Astrocyte of the hippocampus (primary cell): Measurements from ENCODE around the gene PRMT7.

Source experiments
- DNase-seq: peaks from one replicate; pipeline ENCODE4 v3.0.0; 2011; ENCODE audit warnings: low read depth, low spot score

The PRMT7 gene

DNA sequence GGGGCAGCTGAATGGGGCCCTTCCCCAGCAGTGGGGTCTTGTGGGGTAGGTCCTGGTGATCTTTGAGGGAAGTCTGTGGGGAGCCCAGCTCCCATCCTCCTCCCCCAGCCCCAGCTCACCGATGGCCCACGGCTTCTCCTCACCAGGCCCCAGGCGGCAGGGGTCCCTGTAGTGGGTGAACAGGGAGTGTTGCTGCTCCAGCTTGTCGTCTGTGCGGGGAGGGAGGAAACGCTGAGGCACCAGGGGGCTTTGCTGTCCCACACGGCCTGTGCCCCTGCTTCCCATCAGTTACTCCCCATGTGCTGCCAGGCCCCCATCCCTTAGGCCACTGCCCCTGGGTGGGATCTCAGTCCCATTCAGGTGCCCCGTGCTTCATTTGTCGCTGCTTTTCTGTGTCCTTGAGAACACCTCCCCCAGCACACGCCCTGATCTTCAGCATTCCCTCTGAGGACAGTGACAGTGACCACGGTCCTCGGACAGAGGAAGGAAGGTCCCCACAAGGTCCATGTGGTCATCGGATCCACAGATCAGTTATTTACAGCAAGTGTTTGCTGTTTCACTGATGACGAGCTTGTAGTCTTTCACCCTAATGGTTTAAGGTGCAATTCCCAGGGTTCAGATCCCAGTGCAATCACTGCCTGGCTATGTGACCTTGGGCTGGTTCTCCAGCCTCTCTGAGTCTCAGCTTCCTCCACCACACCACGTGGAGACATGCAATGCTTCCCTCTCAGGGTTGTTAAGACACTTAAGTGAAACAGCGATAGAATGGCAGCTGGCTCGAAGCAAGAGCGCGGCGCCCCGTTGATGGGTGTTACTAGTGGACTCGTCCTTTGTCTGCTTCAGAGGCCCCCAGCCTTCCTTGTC is 53.1 kb downstream of the PRMT7 start:
- no peak for DNase-seq

DNA sequence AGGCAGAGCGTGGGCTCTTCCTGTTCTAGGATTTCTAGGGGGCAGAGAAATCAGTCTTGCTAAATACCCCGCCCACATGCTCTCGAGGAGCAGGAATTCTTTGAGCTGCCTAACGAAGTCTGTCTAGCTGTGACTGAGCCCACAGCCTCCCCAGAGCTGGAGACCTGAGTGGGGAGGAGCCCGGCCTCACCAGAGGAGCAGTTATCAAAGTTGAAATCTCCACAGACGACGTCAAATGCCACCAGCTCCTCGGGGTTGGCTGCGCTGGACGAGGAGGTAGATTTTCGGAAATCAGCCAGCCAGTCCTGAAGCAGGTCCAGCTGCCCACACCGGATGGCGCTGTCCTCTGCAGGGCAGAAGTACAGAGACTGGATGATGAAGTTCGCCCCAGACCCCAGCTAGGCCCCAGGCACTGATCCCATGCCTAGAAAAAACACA is 53.8 kb downstream of the PRMT7 start:
- DNase-seq = no peak

DNA sequence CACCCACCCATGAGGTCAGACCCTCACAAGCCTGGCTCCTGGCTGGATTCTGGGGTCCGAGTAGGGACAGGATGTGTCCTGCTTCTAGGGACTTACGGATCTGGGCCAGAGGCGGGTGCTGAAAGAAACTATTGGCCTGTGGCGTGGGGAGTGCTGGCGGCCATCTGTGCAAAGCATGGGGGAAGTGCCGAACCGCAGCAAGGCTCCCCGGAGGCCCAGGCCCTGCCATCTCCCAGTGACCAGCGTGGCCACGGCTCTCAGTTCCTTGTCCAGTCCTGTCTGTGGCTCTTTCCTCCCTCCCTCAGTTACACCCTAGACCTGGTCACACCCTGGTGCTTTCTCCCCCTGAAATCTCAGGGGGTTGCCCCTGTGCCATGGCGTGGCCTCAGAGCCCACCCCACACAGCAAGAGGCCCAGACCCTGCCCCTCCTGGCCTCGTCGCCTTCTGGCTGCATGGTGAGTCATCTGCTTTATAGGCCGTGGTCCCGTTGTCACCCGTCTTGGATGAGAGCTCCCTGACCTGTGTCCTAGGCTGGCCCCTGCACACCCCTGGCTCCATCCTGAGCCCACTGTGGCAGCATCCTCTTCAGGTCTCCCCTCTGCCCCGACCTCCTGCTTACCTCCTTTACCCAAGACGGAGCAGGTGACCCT is 54.5 kb downstream of the PRMT7 start:
- no peak for DNase-seq

DNA sequence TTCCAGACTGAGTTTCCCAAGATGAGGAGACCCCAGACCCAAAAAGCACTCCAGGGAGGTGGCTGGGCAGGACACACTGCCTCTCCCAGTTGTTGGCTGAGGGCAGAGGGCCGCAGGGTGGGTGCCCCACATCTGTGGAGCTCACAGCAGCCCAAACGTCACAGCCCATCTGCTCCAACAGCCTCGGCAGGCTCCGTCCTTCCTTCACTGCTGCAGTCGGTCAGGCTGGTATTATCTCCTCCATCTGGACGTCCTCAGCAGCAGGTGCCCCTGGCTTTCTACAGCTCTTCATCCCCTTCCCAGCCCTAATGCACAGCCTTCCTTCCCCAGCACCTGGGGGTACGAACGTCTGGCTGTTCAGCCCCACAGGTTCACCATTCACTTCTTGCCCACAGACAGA is 55.2 kb downstream of the PRMT7 start:
- DNase-seq = no peak

DNA sequence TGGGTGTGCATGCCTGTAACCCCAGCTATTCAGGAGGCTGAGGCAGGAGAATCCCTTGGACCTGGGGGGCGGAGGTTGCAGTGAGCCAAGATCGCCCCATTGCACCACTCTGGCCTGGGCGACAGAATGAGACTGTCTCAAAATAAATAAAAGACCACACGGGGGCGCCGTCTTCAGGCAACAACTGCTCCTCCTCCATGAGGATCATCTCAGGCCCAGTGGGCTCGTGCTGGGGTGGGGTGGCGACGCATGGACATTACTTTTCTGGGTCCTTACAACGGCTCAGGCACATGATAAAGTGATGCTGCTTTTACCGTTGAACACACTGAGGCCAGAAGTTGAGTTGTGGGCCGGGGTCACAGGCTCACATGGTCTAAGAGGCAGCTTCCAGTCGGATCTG is 56.2 kb downstream of the PRMT7 start:
- peak; percentile 50 for DNase-seq

DNA sequence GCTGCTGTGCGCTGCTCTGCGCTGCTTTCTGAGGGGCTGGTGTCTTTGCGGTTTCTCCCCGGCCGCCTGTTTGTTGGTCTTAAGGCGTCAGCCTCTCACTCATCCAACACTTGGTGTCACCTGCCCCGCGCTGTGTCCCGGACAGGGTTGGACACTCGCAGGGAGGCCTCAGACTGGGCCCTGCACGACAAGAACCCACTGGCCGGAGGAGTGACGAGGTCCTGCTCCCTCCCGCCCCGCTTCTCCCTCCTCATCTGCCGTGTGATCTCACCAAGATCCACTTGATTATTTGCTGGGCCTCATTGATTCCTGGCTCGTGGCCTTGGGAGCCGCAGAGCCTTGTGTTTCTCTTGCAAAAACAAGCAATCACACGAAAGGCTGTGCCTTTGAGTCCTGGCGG is 56.6 kb downstream of the PRMT7 start:
- no peak for DNase-seq

DNA sequence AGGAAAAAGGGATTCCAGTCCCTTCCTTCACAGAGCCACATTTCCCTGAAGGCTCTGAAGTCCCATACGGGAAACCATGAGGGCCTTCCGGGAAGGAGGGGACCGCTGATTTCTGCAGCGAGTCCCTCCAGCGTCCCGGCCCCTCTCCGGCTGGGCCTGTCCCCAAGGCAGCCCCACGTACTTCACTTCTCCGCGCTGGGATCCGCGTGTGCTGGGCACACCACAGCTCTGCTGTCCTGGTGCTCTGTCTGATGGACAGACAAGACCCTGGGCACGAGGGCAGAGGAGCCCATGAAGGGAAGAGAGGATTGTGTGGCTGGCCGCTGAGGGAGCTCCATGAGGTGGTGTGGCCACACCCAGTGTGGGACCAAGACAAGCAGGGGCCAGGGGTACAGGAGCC is 57.1 kb downstream of the PRMT7 start:
- DNase-seq = no peak

DNA sequence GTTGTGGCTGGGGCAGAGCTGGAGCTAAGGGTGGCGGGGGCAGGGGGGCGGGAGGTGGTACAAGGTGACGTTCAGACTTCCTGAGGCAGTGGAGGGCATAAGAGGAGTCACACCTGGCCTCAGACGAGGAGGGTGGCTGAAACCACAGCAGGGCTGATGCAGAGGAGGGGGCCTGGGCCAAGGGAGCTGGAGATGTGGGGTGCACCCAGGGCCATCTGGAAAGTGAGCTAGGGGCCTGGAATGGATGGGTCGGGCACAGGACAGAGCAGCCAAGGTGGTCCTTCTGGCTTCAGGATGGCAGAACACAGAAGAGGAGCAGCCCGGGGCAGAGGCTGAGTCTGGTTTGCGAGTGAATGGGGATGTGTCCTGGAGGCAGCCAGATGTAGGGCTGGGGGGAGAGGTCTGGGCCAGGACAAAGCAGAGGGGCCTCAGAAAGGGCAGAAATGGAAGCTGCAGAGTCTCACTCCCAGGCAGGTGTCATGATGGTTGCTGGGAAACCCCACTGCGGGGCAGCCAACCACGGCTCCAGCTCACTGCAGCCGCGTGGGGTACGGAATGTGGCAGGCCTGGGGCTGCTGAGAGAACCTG is 57.6 kb downstream of the PRMT7 start:
- DNase-seq = no peak

DNA sequence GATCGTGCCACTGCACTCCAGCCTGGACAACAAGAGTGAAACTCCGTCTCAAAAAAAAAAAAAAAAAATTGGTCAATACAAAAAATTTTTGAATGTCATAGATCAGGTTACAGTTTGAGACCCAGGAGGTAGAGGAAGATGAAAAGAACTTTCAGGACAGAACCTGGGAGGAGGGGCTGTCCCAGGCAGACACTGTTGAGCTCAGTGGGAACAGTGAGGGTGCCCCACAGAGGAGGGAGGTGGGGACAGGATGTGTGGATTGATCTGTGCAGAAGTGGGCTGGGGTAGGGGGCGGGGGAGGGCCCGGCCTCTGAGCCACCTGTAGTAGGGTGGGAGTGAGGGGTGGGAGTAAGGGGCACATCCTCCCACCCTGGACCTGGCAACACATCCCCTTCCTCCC is 58.3 kb downstream of the PRMT7 start:
- DNase-seq = no peak

DNA sequence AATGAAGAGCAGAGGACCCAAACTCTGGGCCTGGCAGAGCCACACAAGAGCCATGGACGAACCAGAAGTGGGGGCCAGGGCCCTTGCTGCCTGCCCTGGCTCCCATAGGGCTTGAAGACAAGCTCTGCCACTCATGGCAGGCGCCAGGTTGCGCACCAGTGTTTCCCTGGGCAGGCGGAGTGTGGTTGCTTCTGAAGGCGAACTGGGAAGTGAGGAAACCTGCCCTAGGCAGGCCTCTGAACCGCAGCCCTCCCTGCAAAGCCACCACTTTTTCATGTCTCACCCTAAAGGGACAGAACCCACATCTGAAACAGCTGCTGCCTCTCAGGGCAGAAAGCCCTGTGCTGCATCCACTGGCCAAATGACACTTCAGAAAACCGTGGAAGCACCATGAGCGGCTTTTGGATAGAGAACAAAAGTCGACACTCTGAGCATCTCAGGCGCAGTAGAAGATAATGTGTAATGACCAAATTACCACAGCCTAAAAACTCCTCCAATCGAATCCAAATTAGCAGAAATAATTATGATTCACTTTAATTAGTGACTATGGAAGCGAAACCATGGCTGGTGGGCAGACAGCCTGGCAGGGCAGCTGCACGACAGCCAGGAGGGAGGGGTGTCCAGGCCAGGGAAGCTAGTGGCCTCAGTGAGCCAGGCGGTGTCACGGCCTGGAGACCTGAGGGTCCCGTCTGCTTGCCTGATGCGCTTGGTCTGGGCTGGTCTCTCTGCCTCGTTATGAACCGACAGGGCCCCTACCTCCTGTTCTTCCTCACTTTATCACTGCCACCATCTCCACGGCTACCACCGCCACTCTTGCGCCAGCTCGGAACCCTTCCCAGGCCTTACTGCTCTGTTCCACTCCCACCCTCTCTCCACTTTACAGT is 59.1 kb downstream of the PRMT7 start:
- DNase-seq = no peak

DNA sequence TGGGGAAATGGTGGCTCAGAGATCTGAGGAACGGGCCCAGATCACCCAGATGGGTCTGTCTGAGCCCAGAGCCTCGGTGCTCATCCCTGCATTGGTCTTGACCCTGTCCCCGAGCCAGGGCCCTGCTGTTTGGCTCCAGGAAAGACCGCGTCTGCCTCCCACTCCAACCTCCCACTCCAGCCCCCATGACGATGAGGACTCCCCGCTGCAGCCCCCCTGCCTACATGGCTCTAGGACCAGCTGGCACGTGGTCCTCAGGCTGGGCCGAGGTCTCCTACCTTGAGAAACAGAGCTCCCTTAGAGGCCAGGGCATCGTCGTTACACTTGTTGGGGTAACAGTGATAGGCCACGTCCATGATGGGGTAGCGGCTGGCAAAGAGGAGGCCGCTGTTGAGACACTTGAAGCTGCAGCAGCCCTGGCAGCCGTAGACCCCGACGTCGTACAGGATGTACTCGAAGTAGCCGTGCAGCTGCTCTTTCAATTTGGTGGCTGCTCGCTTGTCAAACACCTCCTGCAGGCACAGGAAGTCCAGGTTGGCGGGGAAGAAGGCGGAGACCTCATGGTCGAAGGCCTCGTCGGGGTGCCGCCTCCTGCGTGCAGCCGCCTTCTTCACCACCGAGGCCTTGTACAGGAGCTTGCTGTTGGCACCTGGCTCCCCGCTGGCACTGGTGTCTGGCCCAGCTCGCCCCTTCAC is 59.9 kb downstream of the PRMT7 start:
- DNase-seq = no peak

DNA sequence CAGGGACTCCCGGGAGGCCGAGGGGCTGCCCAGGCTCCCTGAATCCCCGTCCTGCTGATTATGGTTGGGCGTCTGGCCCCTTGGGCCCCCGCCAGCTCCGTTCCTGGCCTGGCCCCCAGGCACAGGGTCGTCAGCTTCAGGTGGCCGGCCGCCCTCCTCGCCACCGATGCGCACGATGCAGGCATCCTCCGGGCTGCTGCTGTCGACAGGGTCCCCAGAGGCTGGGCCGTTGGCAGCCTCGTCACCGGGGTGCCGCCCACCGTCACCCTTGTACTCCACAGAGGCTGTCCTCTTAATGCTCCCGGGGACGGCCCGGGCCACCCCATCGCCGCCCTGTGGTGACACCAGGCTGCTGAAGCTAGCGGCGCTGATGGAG is 60.4 kb downstream of the PRMT7 start:
- no peak for DNase-seq

DNA sequence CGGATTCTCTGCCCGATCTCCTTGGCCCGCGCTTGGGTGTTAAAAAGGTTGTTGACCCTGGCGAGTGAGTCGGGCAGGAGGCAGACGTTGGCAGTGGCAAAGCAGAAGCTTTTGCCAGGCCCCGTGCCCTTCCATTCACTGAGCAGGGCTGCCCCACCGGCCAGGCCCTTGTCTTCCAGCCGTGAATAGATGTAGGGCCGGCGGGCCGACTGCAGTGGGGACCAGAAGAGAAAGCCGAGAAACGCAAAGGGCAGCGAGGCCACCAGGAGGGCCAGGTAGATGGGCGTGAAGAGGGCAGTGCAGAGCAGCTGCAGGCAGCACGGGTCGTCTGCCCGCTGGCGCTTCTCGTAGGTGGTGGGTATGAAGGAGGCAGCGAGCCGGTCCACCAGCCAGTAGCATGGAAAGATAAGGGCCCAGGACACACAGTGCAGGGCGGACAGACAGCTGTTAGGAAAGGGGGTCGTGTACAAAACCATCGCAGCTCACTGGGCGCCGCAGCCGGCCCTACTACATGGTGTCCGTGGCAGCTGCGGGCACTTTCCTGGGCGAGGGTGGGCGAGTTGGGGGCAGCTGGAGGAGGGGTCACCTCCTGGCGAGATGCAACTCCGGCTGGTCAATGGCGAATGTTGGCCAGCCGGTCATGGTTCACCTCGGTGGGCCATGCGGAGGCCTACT is 61.0 kb downstream of the PRMT7 start:
- no peak for DNase-seq

DNA sequence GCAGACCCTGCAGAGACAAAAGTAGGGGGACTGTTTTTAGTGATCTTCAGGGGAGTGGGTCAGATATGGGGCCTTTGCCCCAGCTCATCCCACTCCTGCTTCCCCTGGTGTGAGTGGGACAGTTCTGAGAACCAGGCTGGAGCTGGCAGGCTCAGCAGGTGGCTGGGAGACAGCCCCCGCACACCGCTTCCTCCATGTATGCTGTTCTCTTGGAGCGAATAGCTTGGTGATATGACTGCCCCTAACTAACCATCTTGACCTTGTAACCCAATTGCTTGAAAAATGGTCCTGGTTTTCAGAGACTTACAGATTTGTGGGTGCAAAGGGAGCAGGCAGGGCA is 61.5 kb downstream of the PRMT7 start:
- DNase-seq = no peak

DNA sequence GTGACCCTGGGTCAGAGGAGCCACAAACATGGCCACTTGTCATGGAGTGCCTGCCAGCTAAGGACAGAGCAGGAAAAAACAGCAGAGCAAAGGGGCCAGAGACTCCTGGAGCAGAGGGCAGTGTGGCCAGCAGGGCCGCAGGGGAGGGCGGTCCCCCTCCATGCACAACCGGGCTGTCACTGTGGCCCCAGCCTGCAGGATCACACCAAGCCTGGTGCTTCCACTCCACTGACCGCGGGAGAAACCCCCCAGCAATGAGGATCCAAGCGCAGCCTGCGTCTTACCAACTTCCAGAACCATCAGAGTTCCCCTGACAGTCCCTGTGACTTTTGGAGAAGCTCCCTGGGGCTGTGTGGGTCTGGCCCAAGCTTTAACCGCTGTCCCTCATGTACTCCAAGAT is 62.0 kb downstream of the PRMT7 start:
- no peak for DNase-seq

DNA sequence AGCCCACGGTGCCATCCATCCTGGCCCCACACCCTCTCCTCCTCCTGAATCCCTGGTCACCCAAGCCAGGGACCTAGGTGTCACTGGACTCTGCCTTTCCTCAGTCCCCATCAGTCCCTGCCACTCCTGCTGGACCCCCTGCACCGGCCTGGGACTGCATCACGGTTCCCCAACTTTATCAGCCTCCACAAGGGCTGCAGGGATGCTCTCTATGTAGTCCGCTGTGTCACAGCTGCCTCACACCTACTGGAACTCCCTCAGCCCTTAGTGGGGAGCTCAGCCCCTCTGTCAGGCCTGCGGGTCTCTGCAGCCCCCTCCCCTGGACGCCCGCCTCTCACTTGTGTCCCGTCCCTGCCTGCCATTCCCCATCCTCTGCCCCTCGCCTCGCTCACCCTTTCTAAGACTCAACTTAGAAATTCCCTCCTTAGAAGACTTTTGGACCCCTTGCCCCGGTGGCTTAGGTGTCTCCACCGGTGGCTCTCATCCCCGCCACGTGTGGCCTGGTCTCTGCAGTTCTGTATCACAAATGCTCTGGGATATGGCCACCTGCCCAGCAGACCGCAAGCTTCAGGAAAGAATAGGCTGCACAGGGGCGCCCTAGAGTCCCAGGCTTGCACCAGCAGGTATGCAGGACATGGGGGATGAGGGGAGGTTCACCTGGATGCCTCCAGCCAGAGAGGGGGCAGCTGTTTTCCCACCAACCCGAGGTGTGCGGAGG is 62.9 kb downstream of the PRMT7 start:
- DNase-seq = no peak

DNA sequence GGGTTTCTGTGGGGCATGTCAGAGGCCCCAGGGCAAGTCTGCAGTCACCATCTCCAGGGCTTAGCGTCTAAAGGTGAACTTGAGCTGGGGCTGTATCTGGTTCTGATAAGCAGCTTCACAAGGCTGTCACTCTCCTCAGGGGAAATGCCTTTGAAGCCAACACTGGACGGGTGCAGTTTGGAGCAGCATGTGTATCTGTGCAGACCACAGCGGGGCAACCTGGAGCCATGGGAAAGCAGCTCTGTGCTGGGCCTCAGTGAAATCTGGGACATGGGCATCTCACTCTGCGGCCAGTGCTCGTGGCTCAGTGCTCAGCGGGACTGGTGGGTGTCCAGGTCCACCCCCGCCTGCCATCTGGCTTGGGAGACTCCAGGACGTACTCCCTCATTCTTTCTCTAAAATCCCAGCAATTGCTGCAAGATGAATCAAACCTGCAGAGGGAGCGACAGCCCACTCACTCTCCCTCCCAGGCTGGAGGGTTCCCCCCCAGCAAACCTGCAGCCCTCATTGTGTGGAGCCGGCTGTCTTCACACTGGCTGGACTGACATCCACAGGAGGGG is 63.5 kb downstream of the PRMT7 start:
- no peak for DNase-seq

DNA sequence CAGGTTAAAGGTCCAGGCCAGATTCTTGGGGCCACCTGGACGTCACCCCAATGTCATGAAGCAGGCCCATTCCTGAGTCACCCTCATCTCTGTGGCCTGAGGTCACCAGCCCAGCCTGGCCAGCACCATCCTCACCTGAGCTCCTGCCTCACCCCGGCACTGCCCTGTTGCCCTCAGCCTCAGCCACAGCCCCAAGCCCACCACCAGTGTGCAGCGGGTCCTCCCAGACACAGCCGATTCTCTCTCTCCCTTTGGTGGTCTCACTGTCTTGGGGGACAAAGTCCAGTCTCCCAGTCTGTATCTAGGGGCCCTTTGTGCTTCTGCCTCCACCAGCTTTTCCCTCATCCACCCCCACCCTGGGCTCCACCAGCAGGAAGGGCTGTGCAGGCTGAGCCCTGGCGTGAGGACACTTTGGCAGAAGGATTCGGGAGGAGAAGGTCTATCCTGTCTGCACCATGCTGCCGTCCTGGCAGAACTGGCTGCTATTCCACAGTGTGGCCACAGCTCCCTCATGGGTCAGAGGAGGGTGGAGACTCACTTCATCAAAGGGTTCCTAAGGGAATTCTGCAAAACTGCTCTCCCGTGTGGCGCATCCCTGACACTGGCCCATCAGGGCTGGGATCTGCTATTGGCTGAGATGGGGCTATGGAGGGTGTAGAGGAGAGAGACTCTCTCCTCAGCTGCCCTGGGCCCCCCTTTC is 64.3 kb downstream of the PRMT7 start:
- no peak for DNase-seq

DNA sequence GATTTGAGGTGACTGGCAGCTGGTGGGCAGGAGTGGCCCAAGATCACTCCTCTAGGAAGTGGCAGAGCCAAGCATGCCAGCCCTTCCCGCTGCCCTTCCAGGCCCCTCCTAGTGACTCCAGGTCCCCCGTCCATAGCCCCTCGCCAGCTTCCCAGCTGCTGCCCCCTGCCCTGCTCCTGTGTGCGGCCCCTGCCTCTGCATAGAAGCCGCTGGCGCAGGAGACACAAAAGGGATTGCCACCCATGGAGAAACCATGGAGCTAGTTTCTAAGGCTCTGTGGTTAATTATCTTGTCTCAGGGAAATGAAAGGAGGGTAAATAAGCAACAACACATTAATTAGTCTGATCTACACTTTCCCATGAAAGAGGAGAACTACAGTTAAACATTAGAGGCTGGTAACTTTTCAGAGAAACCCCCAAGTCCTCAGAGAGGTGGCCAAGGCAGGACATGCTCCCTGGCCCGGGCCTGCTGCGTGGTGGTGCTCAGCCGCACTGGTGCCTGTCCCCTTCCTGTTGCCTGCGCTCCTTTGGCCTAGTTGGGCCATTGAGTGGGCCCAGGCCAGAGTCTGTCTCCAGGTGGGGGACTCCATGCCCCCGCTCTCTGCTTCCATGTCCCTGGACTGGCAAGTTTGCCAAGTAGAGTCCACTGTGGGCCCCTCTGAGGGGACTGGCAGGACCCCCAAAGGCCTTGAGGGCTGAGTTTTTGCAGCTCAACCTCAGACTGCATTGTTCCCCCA is 65.2 kb downstream of the PRMT7 start:
- no peak for DNase-seq
